ENCODE data around the gene RELL2.

The RELL2 gene

DNA sequence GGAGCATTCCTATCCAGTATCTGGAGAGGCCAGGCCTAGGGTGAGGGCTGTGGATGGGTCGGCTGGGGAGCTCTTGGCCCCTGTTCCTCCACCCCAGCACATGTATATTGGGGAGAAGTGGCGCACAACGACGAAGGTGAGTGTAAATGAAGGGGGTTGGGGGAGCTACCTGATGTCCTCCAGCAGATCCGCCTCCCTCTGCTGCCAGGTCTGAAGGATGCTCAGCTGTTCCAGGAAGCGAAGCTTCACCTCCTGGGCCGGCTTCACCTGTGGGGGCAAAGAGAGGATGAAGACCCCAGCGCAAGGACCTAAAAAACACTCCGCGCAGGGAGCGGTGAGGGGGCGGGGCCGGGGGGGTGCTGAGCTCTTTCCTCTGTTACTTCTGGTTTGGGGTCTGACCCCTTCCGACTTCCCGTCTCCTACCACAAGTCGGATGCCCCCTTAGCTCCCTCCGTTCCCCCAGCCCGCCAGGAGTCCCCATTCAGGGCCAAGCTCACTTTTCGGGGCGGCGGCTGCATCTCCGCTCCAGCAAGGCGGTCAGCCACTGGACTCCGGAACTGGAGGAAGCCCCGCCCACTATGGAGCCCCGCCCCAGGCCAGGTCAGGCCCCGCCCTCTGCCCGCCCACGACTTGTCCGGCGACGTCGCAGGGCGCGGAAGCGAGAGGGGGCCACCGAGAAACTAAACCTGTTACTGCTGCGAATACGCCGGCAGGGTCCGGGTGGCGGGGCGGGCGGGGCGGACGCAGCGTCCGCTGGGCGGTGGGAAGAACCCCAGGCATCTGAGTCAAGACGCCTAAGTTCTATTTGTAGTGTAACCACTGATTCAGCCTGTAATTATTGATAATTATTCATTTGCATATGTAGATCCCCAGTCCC, 14.3 kb downstream of the RELL2 start, which contains the start of gene FCHSD1:
FCHSD1 (minus strand) TSS at position 568 of the 877 bp plus-strand sequence; CDS start at position 518, 50 bp downstream.
- peak; percentile 87 for DNase-seq

- DNase-seq = no peak
Measured at GRCh38 chr5:141651728-141652105, 14.9 kb downstream of the RELL2 start.

DNA sequence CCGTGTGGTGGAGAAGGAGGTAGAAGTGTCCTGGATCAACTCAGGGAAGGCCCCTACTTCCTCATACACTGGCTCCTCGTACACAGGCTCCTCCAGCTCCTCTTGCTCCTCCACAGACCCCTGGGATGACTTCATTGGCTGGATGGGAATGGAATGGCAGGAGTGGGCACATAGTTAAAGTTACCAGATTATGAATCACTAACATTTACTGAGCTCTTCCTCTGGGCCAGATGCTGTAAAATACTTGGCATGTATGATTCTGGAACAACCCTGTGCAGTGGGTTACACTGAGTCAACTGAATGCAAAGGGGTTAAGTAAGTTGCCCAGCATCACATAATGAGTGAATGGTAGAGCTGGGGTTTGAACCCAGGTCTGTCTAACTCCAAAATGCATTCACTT, 17.5 kb downstream of the RELL2 start:
- DNase-seq = no peak

DNA sequence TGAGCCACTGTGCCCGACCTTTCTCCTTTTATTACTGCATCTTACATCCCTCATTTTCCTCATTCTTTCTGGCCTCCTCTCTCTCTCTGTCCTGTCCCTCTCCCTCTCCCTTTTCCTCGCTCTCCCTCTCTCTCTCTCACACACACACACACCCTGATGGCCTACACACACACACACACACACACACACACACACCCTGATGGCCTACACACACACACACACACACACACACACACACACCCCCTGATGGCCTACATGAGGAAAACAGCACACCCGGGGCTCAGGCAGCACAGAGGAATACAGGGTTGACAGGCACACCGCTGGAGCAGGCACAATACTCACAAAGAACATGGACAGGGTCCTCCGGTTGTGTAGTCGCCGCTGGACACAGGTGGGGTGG, 18.2 kb downstream of the RELL2 start:
- DNase-seq = no peak

DNA sequence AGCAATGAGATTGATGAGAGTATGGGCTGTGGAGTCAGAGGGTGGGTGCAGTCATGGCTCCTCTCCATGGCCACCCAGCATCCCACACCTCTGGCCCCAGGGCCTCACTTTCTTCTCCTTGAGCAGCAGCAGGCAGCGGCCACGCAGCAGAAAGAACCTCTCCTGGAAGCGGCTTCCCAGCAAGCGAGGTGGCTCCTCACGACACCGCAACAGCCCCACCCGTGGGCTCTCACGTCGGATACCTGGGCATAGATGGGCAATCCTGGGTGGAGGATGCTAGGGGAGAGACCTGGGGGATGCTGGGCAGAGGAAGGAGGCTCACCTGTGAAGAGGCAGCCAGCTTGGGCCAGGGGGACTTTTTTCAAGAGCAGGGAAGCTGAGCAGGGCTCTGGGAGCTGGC, 19.6 kb downstream of the RELL2 start:
- no peak for DNase-seq

DNA sequence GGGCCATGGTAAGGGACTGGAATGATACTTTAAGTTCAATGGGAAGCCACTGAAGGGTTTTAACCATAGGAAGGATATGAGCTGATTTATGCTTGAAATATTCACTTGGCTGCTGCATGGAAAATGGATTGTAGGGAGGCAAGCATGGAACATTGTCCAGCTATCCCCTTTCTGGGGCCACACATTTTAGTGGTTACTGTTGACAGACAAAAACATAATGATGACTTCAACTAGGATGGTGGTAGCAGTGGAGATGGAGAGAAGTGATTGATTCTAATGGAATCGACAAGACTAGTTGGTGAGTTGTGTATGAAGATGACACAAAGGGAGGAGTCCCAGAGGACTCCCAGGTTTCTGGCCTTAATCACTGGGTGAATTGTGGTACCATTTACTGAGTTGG, 20.6 kb downstream of the RELL2 start:
- DNase-seq = no peak

DNA sequence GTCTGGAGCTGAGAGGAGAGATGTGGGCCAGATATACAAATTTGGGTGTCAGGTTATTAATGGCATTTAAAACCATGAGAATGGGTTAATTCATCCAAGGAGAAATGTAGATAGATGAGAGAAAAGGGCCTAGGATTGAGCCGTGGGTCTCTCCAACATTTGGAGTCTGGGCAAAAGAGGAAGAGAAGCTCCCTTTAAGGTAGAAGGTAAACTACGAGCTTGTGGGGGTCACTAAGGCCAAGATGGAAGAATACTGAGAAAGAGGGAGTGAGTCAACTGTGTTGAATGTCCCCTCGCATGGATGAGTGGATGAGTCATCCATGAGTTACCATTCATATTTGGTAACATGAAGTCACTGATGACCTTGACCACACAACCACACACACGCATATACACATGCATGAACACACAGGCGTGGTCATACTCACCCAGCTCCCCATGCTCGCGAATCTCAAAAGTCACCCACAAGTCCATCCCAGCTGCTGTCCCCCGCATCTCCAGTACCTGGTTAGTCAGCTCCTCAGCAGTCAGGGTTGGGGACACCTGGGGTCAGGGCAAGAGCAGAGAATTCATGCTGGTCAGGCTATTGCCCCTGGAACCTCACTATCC, 21.2 kb downstream of the RELL2 start:
- DNase-seq = peak; percentile 57

DNA sequence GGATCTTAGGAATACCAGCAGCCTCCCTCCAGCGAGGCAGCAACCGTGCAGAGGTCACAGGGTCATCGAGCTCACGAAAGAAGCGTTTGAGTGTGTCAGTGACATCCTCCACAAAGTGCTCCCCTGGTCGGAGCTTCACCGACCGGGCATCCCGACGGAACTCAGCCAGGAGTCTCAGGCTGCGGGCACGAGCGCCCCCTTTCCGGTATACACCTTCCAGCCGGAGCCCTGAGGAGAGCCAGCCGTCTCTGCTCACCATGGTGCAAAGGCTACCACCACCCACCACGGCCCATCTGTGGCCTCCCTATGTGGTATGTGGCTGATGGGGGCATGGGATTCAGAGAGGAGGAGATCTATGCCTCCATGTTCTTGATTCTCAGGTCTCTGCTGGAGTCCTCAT, 25.2 kb downstream of the RELL2 start:
- DNase-seq = no peak

- DNase-seq = no peak
Measured at GRCh38 chr5:141663506-141663905, 26.7 kb downstream of the RELL2 start.

GRCh38 chr5:141664733-141665461, 28.1 kb downstream of the RELL2 start:
- peak; percentile 73 for DNase-seq

DNA sequence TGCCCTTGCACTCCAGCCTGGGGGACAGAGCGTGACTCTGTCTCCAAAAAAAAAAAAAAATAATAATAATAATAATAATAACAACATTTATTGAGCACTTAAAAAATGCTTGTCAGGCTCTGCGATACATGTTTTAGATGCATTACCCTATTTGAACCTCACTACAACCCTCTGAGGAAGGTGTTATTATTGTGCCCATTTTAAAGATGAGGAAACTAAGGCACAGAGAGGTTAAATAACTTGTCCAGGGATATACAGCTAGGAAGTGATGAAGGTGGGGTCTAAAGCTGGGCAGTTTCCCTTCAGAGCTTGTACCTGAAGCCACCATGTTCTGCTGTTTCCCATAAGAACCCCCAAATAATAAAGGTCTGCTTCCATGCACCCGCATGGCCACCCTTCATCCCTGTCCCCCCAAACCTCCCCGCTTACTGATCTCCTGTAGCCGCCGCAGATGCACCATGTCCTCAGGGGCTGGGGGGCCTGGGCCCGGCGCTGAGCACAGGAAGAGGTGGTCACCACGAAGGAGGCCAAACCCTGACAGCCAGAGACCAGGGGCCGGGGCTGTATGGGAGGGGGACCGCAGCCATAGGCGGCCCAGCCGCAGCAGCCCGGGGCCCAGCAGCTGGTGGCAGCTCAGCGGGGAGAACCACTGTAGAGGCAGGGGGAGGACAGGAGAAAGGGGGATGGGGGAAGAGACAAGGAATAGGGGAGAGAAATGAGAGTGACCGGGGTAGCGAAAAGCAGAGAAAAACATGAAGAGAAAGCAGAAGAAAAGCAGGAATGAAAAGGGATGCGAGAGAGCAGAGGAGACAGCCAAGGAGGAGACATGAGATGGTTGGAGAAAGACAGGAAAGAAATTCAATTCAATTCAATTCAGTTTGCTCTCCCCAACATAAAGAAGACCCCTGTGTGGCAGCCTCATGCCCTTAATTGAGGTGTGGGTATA, 29.5 kb downstream of the RELL2 start:
- no peak for DNase-seq

GRCh38 chr5:141668601-141669265, 31.9 kb downstream of the RELL2 start:
- no peak for DNase-seq

DNA sequence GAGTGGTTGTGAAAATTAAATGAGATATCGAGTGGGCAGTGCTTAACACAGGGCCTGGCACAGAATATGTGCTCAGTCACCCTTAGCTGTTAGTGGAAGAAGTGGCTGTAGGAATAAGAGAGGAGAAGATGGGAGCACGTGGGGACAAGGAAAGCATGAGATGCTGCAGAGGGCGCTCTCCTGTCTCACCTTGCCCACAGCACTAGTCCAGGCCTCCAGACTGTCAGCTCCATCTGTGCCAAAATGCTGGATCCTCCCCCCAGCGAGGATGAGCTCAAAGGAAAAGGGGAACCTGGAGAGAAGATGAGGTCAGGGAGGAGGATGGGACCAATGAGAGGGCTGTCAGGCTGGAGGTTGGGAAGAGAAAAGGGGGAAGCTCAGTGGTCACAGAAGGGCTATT, 32.7 kb downstream of the RELL2 start:
- DNase-seq = no peak

GRCh38 chr5:141672071-141672840, 35.5 kb downstream of the RELL2 start:
- DNase-seq = no peak

- no peak for DNase-seq
Measured at GRCh38 chr5:141672841-141673813, 36.3 kb downstream of the RELL2 start.

GRCh38 chr5:141674747-141675146, 38.0 kb downstream of the RELL2 start:
- DNase-seq = no peak

GRCh38 chr5:141675672-141676071, 38.9 kb downstream of the RELL2 start:
- DNase-seq = no peak

- DNase-seq = no peak
Measured at GRCh38 chr5:141677415-141677814, 40.6 kb downstream of the RELL2 start.

DNA sequence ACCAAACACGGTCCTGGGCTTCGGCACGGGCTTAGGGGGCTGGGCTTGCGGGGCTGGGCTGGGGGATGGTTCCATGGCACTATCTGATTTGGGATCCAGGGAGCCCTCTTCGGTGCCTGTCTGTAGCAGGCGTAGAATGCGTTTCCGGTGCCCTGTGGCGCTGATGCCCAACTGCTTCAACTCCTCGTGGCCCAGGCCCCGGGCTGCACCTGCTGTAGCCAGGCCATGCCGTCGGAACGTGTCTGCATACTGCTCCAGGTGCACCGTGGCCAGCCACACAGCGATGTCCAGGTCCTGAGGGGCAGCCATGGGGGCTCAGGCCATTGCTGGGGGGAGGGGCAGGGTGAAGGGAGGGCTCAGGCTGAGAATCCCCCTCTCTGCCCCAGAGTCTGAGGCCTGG, 43.4 kb downstream of the RELL2 start:
- DNase-seq = no peak

DNA sequence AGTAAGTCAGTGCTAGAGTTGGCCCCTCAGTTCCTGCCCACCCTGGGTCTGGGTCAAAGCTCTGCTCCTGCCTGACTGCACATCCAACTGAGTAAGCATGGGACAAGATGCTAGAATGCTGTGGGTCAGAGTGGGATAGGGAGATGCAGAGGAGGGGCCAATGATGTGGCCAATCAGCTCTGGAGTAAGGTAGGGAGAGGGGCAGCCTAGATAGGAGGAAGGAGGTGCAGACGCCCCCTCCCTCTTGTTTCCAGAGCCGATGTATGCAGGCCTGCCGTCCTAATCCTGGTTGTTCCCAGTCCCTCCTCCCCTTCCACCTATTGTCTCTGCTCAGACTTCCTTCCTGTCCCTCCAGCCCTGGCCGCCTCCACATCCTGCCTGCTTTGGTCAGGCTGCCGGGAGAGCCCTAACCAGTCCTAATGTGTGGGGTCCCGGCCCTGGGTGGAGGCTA, 44.0 kb downstream of the RELL2 start:
- no peak for DNase-seq
